GM18498 (cell line): ENCODE data around the gene PREP.

Experiments
- ATAC-seq: cut with Tn5 transposase; IDR thresholded peaks from one replicate; pipeline ENCODE4 v1.9.1; 2021; ENCODE audit warnings: mild to moderate bottlenecking, moderate library complexity; ENCODE audit not compliant: unreplicated experiment

PREP gene

GRCh38 chr6:105398859-105399258 is 4.0 kb downstream of the PREP start:
- no peak for ATAC-seq

- no peak for ATAC-seq
These were observed 4.9 kb downstream of the PREP start for GRCh38 chr6:105397987-105398386.

GRCh38 chr6:105391705-105392104 is 11.2 kb downstream of the PREP start:
- no peak for ATAC-seq

GRCh38 chr6:105389543-105389942 is 13.3 kb downstream of the PREP start:
- ATAC-seq = no peak

GRCh38 chr6:105388392-105388791 is 14.5 kb downstream of the PREP start:
- ATAC-seq = no peak

GRCh38 chr6:105384004-105384403 is 18.9 kb downstream of the PREP start:
- ATAC-seq = no peak

- ATAC-seq = no peak
These were observed 19.9 kb downstream of the PREP start for GRCh38 chr6:105382958-105383357.

GRCh38 chr6:105382496-105382895 is 20.4 kb downstream of the PREP start:
- ATAC-seq = no peak

GRCh38 chr6:105380634-105381033 is 22.2 kb downstream of the PREP start:
- ATAC-seq = no peak

GRCh38 chr6:105375797-105376196 is 27.1 kb downstream of the PREP start:
- ATAC-seq = no peak

- ATAC-seq = no peak
These were observed 28.9 kb downstream of the PREP start for GRCh38 chr6:105374010-105374420.

GRCh38 chr6:105373481-105373880 is 29.4 kb downstream of the PREP start:
- no peak for ATAC-seq

- ATAC-seq = no peak
These were observed 30.1 kb downstream of the PREP start for GRCh38 chr6:105372849-105373182.

GRCh38 chr6:105372142-105372848 is 30.6 kb downstream of the PREP start:
- ATAC-seq = no peak

GRCh38 chr6:105370351-105370750 is 32.5 kb downstream of the PREP start:
- ATAC-seq = no peak

GRCh38 chr6:105369145-105369544 is 33.7 kb downstream of the PREP start:
- no peak for ATAC-seq

GRCh38 chr6:105364243-105364642 is 38.6 kb downstream of the PREP start:
- no peak for ATAC-seq

GRCh38 chr6:105363100-105363754 is 39.7 kb downstream of the PREP start:
- ATAC-seq = no peak

GRCh38 chr6:105359419-105360370 is 43.2 kb downstream of the PREP start:
- ATAC-seq = no peak

- no peak for ATAC-seq
These were observed 45.7 kb downstream of the PREP start for GRCh38 chr6:105357165-105357564.

GRCh38 chr6:105352037-105352617 is 50.8 kb downstream of the PREP start:
- no peak for ATAC-seq
